SH-SY5Y (cell line): ENCODE data around the gene MARCHF3.

Source experiments
- GATA2 ChIP-seq: IDR thresholded peaks from 2 replicates; pipeline ENCODE4 v1.6.1; 2011; ENCODE audit warnings: mild to moderate bottlenecking, low read depth, low read length
- GATA3 ChIP-seq: IDR thresholded peaks from 2 replicates; pipeline ENCODE4 v1.6.1; 2011; ENCODE audit warnings: low read depth, mild to moderate bottlenecking, low read length, moderate library complexity

DNA sequence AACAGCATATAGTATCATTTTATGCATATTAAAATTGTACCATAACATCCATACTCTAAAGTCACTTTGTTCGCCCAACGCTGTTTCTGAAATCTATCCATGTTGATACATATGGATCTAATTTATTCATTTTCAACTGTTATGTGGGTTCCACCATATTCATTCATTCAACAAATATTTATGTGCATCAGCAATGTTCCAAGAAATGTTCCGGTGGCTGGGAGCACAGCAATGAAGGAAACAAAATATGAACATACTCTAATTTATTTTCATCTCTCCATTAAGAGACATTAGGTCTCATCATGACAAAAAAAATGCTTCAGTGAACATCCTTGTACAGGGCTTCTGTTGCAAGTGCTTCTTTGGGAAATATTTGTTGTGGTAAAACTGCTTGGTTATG, 75.4 kb downstream of the MARCHF3 start:
- TF ChIP-seq GATA2, result no peak
- TF ChIP-seq GATA3, result no peak
